Thyroid gland (tissue), 4 donors: ENCODE data around the gene ONECUT3. TPM values are rescaled to one million over a fixed set of nuclear protein-coding genes. Genes with fewer than 3 reads are reported as not detected.

Experiments used
- DNase-seq, 2 donors: peaks; one replicate each; pipeline ENCODE4 v3.0.0-alpha.2; 2019
- H3K27ac ChIP-seq, 3 donors: fragments of 200-600 bp; sonication (generic); 1 replicate in 2 of 3; 2 replicates in 1 of 3; pipeline ENCODE4 v1.5.1; 2016 to 2019; ENCODE audit warnings: mild to moderate bottlenecking in 1 of 3, moderate library complexity in 1 of 3
- H3K27me3 ChIP-seq: fragments of 200-600 bp; sonication (generic); one replicate; pipeline ENCODE4 v1.5.1; 2019
- H3K36me3 ChIP-seq, 2 donors: fragments of 200-600 bp; sonication (generic); one replicate each; pipeline ENCODE4 v1.5.1; 2016 to 2019
- H3K4me1 ChIP-seq, 2 donors: fragments of 200-600 bp; sonication (generic); one replicate each; pipeline ENCODE4 v1.5.1; 2017 to 2019
- H3K4me3 ChIP-seq, 3 donors: fragments of 200-600 bp; sonication (generic); replicated peaks in 1 of 3; 1 replicate in 2 of 3; 2 replicates in 1 of 3; pipeline ENCODE4 v1.5.1; 2016; ENCODE audit warnings: mild to moderate bottlenecking in 1 of 3
- H3K9me3 ChIP-seq: fragments of 200-600 bp; sonication (generic); one replicate; pipeline ENCODE4 v1.5.1; 2017
- CTCF ChIP-seq, 6 experiments: fragments of 200-600 bp in 3 of 6; fragments of 450-650 bp in 3 of 6; sonication (generic) in 3 of 6; IDR thresholded peaks; one replicate each; pipeline ENCODE4 v1.5.1; 2016 to 2019; ENCODE audit warnings: antibody characterized with exemption in 6 of 6, mild to moderate bottlenecking in 2 of 6, inconsistent platforms in 1 of 6, moderate library complexity in 1 of 6
- POLR2A ChIP-seq, 2 donors: fragments of 450-650 bp; IDR thresholded peaks; one replicate each; pipeline ENCODE4 v1.6.1; 2017; ENCODE audit warnings: antibody characterized with exemption in 2 of 2, mild to moderate bottlenecking in 2 of 2, moderate library complexity in 1 of 2
- WGBS, 2 donors: methylation state at CpG; one replicate each; pipeline ENCODE4 v1.1.5; 2017; 5-methylcytosine and 5-hydroxymethylcytosine counted together
- intact Hi-C: fragments of 100-400 bp; cut with DNase I; formaldehyde crosslinking; loops from one replicate; pipeline ENCODE4 v1.15.1; 2023
- total RNA-seq, 4 donors: library from RNA; depleted of rRNA; stranded (reverse); fragments of >200 nt; gene quantifications; one replicate each; pipeline ENCODE4 v1.2.3, GENCODE V29; 2016

ONECUT3 gene
- total RNA-seq, 4 donors from 2014 or later: not detected

GRCh38 chr19:1719519-1719918, 33.8 kb upstream of the ONECUT3 start:
- no peaks in the 10 kb centered on the region for H3K4me1 ChIP-seq
- peaks cover 5% of the 10 kb centered on the region for H3K27me3 ChIP-seq
- intact Hi-C loops: no loop called here
- no peak for DNase-seq
- TF ChIP-seq CTCF (IDR thresholded peaks at IDR 0.05): no peak
- no peaks in the 10 kb centered on the region for H3K36me3 ChIP-seq
- 82 to 86% methylated on average over 4 to 5 of the region's 5 CpGs for WGBS, 2 donors
- no peaks in the 10 kb centered on the region for H3K9me3 ChIP-seq
- no peak overlapping the region for H3K27ac ChIP-seq
- H3K4me3 ChIP-seq: no peak overlapping the region

- no peak for TF ChIP-seq CTCF (IDR thresholded peaks at IDR 0.05)
- no peak for TF ChIP-seq POLR2A (IDR thresholded peaks at IDR 0.05)
- 31 to 42% methylated on average over 14 of the region's 14 CpGs for WGBS, 2 donors
- H3K36me3 ChIP-seq: no peaks in the 10 kb centered on the region
- intact Hi-C loops: no loop called here
- H3K27me3 ChIP-seq: peaks cover 5% of the 10 kb centered on the region
- no peak overlapping the region for H3K4me3 ChIP-seq
- no peak overlapping the region for H3K27ac ChIP-seq
- H3K9me3 ChIP-seq: no peaks in the 10 kb centered on the region
- DNase-seq: no peak
- no peaks in the 10 kb centered on the region for H3K4me1 ChIP-seq
Observed at GRCh38 chr19:1720237-1720636, 33.1 kb upstream of the ONECUT3 start.

- Histone ChIP-seq H3K27me3 (peaks cover 18% of the 10 kb centered on the region), H3K4me3 (no peak overlapping the region), H3K9me3 (no peaks in the 10 kb centered on the region), H3K27ac (no peak overlapping the region), H3K36me3 (no peaks in the 10 kb centered on the region), H3K4me1 (peaks cover 0 to 4% of the 10 kb centered on the region in 2 donors)
- TF ChIP-seq POLR2A (IDR thresholded peaks at IDR 0.05): no peak
- no peak for TF ChIP-seq CTCF (IDR thresholded peaks at IDR 0.05)
- intact Hi-C loops: no loop called here
- WGBS, 2 donors: 39 to 49% methylated on average over 11 of the region's 90 CpGs
- DNase-seq: peak in 1 of 2 donors; percentile 9
Observed at GRCh38 chr19:1725100-1726064, 27.9 kb upstream of the ONECUT3 start.

- 89 to 90% methylated on average over 33 of the region's 33 CpGs for WGBS, 2 donors
- no peak for DNase-seq
- H3K27me3 ChIP-seq: peaks cover 18% of the 10 kb centered on the region
- intact Hi-C loops: no loop called here
- H3K4me3 ChIP-seq: no peak overlapping the region
- TF ChIP-seq POLR2A (IDR thresholded peaks at IDR 0.05) (no peak), CTCF (IDR thresholded peaks at IDR 0.05) (no peak)
- no peaks in the 10 kb centered on the region for H3K36me3 ChIP-seq
- H3K9me3 ChIP-seq: no peaks in the 10 kb centered on the region
- H3K4me1 ChIP-seq: peaks cover 0 to 4% of the 10 kb centered on the region in 2 donors
- no peak overlapping the region for H3K27ac ChIP-seq
Observed at GRCh38 chr19:1728816-1729567, 24.3 kb upstream of the ONECUT3 start.

- 88 to 90% methylated on average over 8 to 16 of the region's 19 CpGs for WGBS, 2 donors
- no peak for DNase-seq
- no peak overlapping the region for H3K27ac ChIP-seq
- peaks cover 18% of the 10 kb centered on the region for H3K27me3 ChIP-seq
- no peaks in the 10 kb centered on the region for H3K36me3 ChIP-seq
- intact Hi-C loops: no loop called here
- TF ChIP-seq POLR2A (IDR thresholded peaks at IDR 0.05) (no peak), CTCF (IDR thresholded peaks at IDR 0.05) (no peak)
- H3K4me1 ChIP-seq: peaks cover 0 to 4% of the 10 kb centered on the region in 2 donors
- no peaks in the 10 kb centered on the region for H3K9me3 ChIP-seq
- H3K4me3 ChIP-seq: no peak overlapping the region
Observed at GRCh38 chr19:1729568-1729925, 23.8 kb upstream of the ONECUT3 start.
